GM18517 (cell line): ENCODE measurements around the gene BORCS5.

Experiments used
- ATAC-seq: cut with Tn5 transposase; IDR thresholded peaks from one replicate; pipeline ENCODE4 v1.9.1; 2021; ENCODE audit warnings: mild to moderate bottlenecking, moderate library complexity; ENCODE audit not compliant: unreplicated experiment

The BORCS5 gene

GRCh38 chr12:12508612-12509011 is 151.7 kb downstream of the BORCS5 start:
- ATAC-seq = no peak

DNA sequence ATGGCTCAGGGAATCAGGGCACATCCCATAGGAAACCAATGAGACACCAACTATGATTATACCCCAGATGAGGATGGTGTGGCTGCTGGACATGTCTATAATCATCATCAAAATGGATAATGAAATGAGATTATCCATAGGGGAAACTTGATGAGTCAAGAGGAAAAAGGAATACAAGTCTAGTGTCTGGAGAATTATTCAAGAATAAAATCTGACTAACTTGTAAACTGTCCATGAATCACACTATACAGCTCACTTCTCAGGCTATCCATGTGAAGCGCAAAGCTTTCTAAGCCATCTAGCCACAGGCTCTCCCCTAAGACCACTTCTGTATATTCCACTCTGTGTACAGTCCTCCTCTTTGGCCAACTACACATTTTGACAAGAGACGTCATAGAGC is 153.3 kb downstream of the BORCS5 start:
- ATAC-seq = no peak

DNA sequence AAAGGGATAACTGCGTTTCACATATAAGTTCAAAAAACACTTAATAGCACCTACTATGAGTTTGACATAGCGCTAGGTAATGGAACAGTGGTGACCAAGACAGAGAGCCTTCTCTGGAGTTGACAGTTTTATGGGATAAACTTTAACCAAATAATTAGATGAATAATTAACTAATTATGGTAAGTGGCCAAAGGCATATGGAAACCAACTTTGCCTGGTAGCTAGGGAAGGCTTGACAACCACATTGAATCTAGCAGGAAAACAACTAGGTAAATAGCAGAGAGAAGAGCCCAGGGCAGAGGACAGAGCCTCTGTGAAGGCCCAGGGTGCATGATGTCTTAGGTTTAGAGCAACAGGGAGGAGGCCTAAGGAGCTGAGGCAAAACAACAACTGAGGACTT is 153.7 kb downstream of the BORCS5 start:
- ATAC-seq = no peak

DNA sequence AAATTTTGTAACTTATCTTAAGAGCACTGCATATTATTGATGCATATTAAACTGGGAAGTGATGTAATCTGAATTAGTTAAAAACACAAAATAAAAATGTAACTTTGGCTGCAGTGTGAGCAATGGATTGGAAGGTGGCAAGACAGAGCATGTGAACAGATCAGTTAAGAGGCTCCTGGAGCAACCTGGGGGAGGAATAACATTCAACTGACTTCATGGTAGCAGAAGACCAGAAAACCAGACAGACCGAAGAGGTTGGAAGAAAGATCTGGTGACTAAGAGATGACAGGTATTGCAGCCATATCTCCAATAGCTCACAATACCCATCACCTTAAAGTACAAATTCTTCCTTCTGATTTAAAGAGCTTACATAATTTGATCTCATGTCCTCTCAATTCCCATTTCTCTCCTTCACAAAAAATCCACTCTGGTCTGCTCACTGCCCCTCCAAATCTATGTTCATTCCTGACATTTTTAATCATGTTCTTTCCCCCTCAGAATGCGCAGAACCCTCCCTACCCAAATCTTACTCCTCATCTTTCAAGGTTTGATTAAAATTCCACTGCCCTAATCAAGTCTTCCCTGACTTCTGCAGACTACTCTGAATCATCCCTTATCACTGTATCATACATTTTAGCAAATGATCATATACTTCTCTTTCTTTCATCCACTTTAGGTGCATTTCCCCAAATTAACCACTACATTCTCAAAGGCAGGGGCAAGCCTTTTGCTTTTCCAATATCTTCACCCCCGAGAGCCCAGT is 154.3 kb downstream of the BORCS5 start:
- no peak for ATAC-seq

DNA sequence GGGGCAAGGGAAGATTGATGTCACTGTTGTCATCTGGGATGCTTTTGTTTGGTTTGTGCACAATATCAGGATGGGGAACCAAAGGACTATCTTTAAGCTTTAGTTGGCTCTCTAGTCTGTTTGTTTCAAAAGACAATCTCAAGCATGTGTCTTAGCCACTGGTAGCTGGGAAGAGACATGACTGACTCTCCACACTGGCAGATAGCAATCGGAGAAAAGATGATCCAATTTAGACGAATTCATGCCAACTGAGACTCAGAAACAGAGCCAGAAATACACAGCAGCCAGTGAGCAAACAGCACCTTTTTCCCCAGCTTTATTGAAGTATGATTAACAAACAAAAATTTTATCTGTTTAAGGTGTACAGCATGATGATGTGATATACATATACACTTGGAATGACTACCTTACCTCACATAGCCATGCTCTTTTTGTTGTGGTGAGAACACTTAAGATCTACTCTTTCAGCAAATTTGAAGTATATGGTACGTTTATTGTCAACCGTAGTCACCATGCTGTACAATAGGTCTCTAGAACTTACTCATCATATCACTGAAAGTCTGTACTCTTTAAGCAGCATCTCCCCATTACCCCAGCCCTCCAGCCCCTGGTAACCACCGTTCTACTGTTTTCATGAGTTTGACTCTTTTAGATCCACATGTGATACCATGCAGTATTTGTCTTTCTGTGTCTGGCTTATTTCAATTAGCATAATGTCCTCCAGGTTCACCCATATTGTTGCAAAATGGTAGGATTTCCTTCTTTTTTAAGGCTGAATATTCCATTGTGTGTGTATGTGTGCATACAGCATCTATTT is 155.2 kb downstream of the BORCS5 start:
- no peak for ATAC-seq

DNA sequence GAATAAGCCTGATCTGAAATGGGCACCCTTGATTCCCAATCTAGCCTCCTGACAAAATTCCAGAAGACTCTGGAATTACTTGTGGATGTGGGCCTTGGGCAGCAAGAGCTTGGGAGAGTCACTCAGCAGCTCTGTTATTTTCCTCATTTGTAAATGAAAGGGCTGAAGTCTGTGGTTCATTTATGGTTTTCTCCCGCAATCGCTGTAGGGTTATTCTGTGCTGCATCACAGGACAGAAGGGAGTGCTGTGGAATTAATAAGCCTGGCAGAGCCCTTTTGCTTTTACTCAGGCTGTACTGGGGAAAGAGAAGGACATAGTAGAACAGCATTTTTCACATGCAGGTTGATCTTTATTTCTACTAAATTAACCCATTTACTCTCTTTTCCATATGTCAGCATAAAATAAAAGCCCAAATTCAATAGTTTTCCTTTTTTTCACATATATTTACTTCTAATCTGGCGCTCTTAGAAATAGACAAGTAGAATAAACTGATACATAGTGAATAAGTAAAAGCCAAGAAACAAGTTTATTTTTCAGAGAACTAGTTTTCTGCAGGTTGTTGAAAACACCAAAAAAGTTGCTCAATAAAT is 156.6 kb downstream of the BORCS5 start:
- ATAC-seq = no peak

DNA sequence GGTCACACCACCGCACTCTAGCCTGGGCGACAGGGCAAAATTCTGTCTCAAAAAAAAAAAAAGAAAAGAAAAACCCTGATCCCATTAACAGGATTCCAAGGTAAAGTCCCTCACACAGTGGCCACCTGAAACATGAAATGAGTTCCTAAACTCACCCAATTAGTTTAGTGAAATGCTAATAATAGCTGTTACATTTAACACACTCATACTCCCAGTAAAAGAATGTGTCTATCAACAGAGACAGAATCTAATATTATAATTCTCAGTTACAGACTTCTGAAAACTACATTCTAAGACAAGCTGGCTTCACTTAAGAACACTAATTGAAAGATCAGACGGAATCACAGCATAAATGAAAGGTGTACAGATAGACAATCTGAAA is 161.6 kb downstream of the BORCS5 start:
- ATAC-seq = no peak

- ATAC-seq = no peak
These were observed 162.0 kb downstream of the BORCS5 start for GRCh38 chr12:12518919-12519318.
